IPS-18a (cell line): ENCODE data around the gene C8A.

ENCODE experiments used
- H3K27ac ChIP-seq: one replicate; pipeline ENCODE4 v1.5.1; 2013; ENCODE audit warnings: low read length
- H3K27me3 ChIP-seq: one replicate; pipeline ENCODE4 v1.6.1; 2013; ENCODE audit warnings: mild to moderate bottlenecking, low read length; ENCODE audit not compliant: control insufficient read depth, insufficient read depth
- H3K36me3 ChIP-seq: one replicate; pipeline ENCODE4 v1.6.1; 2013; ENCODE audit warnings: low read depth, low read length; ENCODE audit not compliant: control insufficient read depth
- H3K4me1 ChIP-seq: one replicate; pipeline ENCODE4 v1.6.1; 2013; ENCODE audit warnings: low read depth, low read length; ENCODE audit not compliant: control insufficient read depth
- H3K4me3 ChIP-seq: one replicate; pipeline ENCODE4 v1.5.1; 2013; ENCODE audit warnings: low read length
- H3K9ac ChIP-seq: one replicate; pipeline ENCODE4 v1.6.1; 2013; ENCODE audit warnings: mild to moderate bottlenecking, low read length, moderate library complexity
- H3K9me3 ChIP-seq: one replicate; pipeline ENCODE4 v1.6.1; 2013; ENCODE audit warnings: low read depth, low read length; ENCODE audit not compliant: control insufficient read depth

The C8A gene

GRCh38 chr1:56954664-56955063 is 100.1 kb downstream of the C8A start:
- Histone ChIP-seq H3K9me3 (no peaks in the 10 kb centered on the region), H3K4me3 (no peak overlapping the region), H3K4me1 (no peaks in the 10 kb centered on the region), H3K27me3 (no peaks in the 10 kb centered on the region), H3K27ac (no peak overlapping the region), H3K9ac (no peak overlapping the region), H3K36me3 (no peaks in the 10 kb centered on the region)

GRCh38 chr1:56957931-56958330 is 103.3 kb downstream of the C8A start:
- Histone ChIP-seq H3K4me1 (no peaks in the 10 kb centered on the region), H3K27me3 (no peaks in the 10 kb centered on the region), H3K9me3 (no peaks in the 10 kb centered on the region), H3K27ac (no peak overlapping the region), H3K36me3 (no peaks in the 10 kb centered on the region), H3K9ac (no peak overlapping the region), H3K4me3 (no peak overlapping the region)

- H3K27ac ChIP-seq: no peak overlapping the region
- H3K9me3 ChIP-seq: no peaks in the 10 kb centered on the region
- no peak overlapping the region for H3K4me3 ChIP-seq
- no peak overlapping the region for H3K9ac ChIP-seq
- no peaks in the 10 kb centered on the region for H3K27me3 ChIP-seq
- no peaks in the 10 kb centered on the region for H3K4me1 ChIP-seq
- no peaks in the 10 kb centered on the region for H3K36me3 ChIP-seq
These were observed 103.9 kb downstream of the C8A start for GRCh38 chr1:56958526-56958925.

- Histone ChIP-seq H3K36me3 (no peaks in the 10 kb centered on the region), H3K9me3 (no peaks in the 10 kb centered on the region), H3K4me3 (no peak overlapping the region), H3K27ac (no peak overlapping the region), H3K9ac (no peak overlapping the region), H3K4me1 (no peaks in the 10 kb centered on the region), H3K27me3 (no peaks in the 10 kb centered on the region)
These were observed 106.8 kb downstream of the C8A start for GRCh38 chr1:56961426-56961825.

- Histone ChIP-seq H3K9ac (no peak overlapping the region), H3K36me3 (no peaks in the 10 kb centered on the region), H3K4me1 (no peaks in the 10 kb centered on the region), H3K9me3 (no peaks in the 10 kb centered on the region), H3K27ac (no peak overlapping the region), H3K4me3 (no peak overlapping the region), H3K27me3 (no peaks in the 10 kb centered on the region)
These were observed 109.1 kb downstream of the C8A start for GRCh38 chr1:56963667-56964066.

- no peaks in the 10 kb centered on the region for H3K4me1 ChIP-seq
- no peak overlapping the region for H3K4me3 ChIP-seq
- no peak overlapping the region for H3K27ac ChIP-seq
- H3K9ac ChIP-seq: no peak overlapping the region
- no peaks in the 10 kb centered on the region for H3K9me3 ChIP-seq
- no peaks in the 10 kb centered on the region for H3K27me3 ChIP-seq
- H3K36me3 ChIP-seq: no peaks in the 10 kb centered on the region
These were observed 109.9 kb downstream of the C8A start for GRCh38 chr1:56964349-56965017.

GRCh38 chr1:56965191-56965590 is 110.6 kb downstream of the C8A start:
- Histone ChIP-seq H3K36me3 (no peaks in the 10 kb centered on the region), H3K4me3 (no peak overlapping the region), H3K9me3 (no peaks in the 10 kb centered on the region)

GRCh38 chr1:56965916-56966697 is 111.5 kb downstream of the C8A start, which contains the start of gene C8B:
Gene C8B, minus strand, starts transcription at chr1:56966015. Its CDS starts 67 bp downstream, at chr1:56965948.
- Histone ChIP-seq H3K9me3 (no peaks in the 10 kb centered on the region), H3K4me1 (no peaks in the 10 kb centered on the region), H3K4me3 (no peak within 1 kb of the TSS), H3K27me3 (no peaks in the 10 kb centered on the region), H3K27ac (no peak within 1 kb of the TSS), H3K36me3 (no peaks in the 10 kb centered on the region), H3K9ac (no peak within 1 kb of the TSS)

More at GRCh38 chr1:56965191-56965590, 110.6 kb downstream of the C8A start:
- H3K4me1 ChIP-seq: no peaks in the 10 kb centered on the region
- H3K27me3 ChIP-seq: no peaks in the 10 kb centered on the region
- no peak overlapping the region for H3K9ac ChIP-seq
- H3K27ac ChIP-seq: no peak overlapping the region

GRCh38 chr1:56966698-56966999 is 112.1 kb downstream of the C8A start:
- no peaks in the 10 kb centered on the region for H3K4me1 ChIP-seq
- no peak overlapping the region for H3K27ac ChIP-seq
- no peak overlapping the region for H3K9ac ChIP-seq
- H3K9me3 ChIP-seq: no peaks in the 10 kb centered on the region
- no peak overlapping the region for H3K4me3 ChIP-seq
- H3K27me3 ChIP-seq: no peaks in the 10 kb centered on the region
- H3K36me3 ChIP-seq: no peaks in the 10 kb centered on the region

GRCh38 chr1:56967355-56967754 is 112.8 kb downstream of the C8A start:
- Histone ChIP-seq H3K27ac (no peak overlapping the region), H3K4me1 (no peaks in the 10 kb centered on the region), H3K4me3 (no peak overlapping the region), H3K9me3 (no peaks in the 10 kb centered on the region), H3K36me3 (no peaks in the 10 kb centered on the region), H3K9ac (no peak overlapping the region), H3K27me3 (no peaks in the 10 kb centered on the region)
